Stimulated activated CD4-positive, alpha-beta T cell treated with anti-CD3 and anti-CD28 coated beads, Interleukin-15, amount 100 ng/mL, for 48 hours (primary cell): Measurements from ENCODE around the gene ACTN3.
"Not testable (repeated sequence)": the region's sequence is repeated elsewhere in the genome, so short reads cannot be mapped to it uniquely, and the experiment has no call there.

ENCODE experiments used
- DNase-seq, 2 donors: peaks; one replicate each; pipeline ENCODE4 v3.0.0-alpha.2; 2020; ENCODE audit warnings: low read depth in 2 of 2

Gene ACTN3

GRCh38 chr11:66595245-66595904, 48.7 kb downstream of the ACTN3 start:
- DNase-seq = no peak

GRCh38 chr11:66598993-66599392, 52.3 kb downstream of the ACTN3 start:
- no peak for DNase-seq

GRCh38 chr11:66600219-66600618, 53.5 kb downstream of the ACTN3 start:
- no peak for DNase-seq

- DNase-seq = no peak
Observed at GRCh38 chr11:66600631-66601233, 54.0 kb downstream of the ACTN3 start.

- no peak for DNase-seq
Observed at GRCh38 chr11:66603072-66603471, 56.4 kb downstream of the ACTN3 start.

GRCh38 chr11:66604155-66604554, 57.5 kb downstream of the ACTN3 start:
- no peak for DNase-seq

- DNase-seq = not testable (repeated sequence)
Observed at GRCh38 chr11:66606608-66607007, 59.9 kb downstream of the ACTN3 start.

- no peak for DNase-seq
Observed at GRCh38 chr11:66607126-66607834, 60.6 kb downstream of the ACTN3 start.

GRCh38 chr11:66609721-66610617, 63.3 kb downstream of the ACTN3 start:
- DNase-seq = no peak

- no peak for DNase-seq
Observed at GRCh38 chr11:66612458-66612857, 65.8 kb downstream of the ACTN3 start.
